NK-92 (cell line): Measurements from ENCODE around the gene DCC.

Source experiments
- DNase-seq: peaks from one replicate; lab custom pipeline; 2025; ENCODE audit not compliant: unreplicated experiment; lab: John Stamatoyannopoulos, UW

DCC gene

GRCh38 chr18:52999633-53000032 is 659.6 kb downstream of the DCC start:
- DNase-seq = no peak

GRCh38 chr18:53004798-53005197 is 664.8 kb downstream of the DCC start:
- no peak for DNase-seq

- DNase-seq = no peak
These were observed 678.8 kb downstream of the DCC start for GRCh38 chr18:53018791-53019190.

- DNase-seq = no peak
These were observed 685.2 kb downstream of the DCC start for GRCh38 chr18:53025247-53025646.

- no peak for DNase-seq
These were observed 688.6 kb downstream of the DCC start for GRCh38 chr18:53028565-53028964.

GRCh38 chr18:53033128-53033527 is 693.1 kb downstream of the DCC start:
- no peak for DNase-seq

DNA sequence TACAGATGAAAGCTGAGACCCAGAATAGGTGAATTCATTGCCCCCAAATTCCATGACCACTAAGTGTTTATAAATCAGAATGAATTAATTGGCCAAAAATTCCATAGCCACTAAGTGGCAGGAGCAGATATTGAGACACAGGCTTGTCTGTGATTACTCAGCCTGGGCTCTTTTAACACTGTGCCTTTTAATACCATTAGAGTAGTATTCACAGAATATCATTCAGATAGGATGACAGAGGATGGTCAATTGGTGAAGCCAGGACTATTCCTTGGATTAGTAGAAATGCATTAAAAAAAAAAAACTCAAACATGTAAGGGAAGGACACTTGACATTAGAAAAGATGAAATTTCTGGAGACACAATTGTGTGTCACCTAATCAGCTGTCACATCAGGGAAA is 698.6 kb downstream of the DCC start:
- DNase-seq = no peak

DNA sequence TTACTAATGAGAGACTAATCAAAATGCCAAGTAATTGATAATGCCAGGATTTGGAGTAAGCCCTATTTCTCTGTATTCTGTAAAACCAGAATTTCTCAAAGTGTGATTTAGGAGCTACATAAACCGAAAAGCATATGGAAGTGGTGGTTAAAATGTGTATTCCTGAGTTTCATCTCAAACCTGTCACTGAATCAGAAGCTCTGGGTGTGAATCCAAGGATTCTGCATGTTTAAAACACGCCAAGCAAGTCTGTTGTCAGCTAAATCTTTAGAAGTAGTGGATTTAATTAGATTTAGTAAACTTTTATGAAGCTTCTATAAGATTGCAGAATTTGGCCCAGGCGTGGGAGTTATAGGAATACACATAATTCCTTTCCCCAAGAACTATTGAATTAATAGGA is 700.3 kb downstream of the DCC start:
- DNase-seq = no peak

DNA sequence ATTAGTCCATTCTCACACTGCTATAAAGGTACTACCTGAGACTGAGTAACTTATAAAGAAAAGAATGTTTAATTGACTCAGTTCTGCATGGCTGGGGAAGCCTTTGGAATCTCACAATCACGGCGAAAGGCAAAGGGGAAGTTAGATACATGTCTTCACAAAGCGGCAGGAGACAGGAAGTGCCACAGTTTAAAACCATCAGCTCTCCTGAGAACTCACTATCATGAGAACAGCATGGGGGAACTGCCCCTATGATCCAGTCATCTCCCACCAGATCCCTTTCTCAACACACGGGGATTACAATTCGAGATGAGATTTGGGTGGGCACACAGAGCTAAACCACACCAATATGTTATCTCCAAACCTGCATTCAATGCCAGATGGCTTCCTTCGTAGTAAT is 716.1 kb downstream of the DCC start:
- no peak for DNase-seq

DNA sequence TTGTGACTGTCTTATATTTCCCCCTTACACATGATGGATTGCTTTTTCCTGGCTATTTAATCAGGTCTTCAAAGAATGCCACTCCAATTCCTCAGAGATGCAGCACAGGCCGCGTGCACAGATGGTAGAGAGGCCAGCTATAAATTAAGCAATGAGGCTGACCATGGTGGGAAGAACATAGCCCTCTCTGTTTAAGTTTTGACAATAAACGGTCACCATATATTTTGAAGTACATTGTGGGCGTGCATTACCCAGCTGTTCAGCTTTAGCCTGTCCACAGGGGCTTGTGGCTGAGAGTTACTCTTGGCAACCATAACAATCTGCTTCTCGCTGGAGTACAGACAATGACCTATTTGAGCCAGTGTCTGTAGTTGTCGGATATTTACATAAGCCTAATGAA is 730.8 kb downstream of the DCC start:
- DNase-seq = no peak

- no peak for DNase-seq
These were observed 740.7 kb downstream of the DCC start for GRCh38 chr18:53080687-53081086.

DNA sequence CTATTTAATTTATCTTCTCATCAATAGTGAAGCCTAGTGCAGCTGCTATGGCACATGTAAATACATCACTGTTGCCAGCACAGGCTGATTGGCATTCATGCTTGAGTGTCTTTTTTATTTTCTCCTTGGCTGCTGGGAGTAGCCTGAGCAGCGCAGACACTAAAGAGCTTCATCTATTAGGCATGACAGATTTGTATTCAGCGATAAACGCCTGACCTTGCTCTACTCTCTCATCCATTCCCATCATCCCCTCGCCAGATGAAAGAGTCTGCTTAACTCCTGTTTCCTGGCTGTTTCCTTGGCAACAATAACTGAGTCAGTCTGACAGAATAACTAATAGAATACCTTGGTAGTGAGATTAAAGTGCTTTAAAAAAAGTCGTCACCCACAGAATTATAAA is 753.6 kb downstream of the DCC start:
- no peak for DNase-seq

DNA sequence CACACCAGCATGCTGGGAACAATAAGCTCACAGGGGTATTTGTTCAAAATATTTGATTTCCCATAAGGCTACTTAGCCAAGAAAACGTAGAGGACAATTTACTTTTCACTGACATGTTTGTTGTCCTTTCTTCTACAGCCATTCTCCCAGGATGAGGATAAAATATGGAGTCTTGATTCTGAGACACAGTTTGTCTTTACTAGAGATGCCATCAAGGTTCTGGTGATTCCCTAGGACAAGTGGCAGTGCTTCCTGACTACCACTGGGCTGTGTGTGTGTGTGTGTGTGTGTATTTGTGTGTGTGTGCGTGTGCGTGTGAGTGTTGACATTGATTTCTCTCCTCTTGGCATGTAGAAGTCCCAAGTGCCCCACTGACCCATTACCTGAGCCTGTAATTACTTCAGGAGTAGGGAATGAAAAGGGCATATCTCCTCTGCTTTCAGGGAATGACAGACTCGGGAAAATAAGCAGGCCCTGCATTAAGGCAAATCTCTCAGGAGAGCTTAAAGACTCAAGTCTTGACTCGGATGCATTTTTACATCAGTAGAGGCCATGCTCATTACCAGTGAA is 761.6 kb downstream of the DCC start:
- no peak for DNase-seq

DNA sequence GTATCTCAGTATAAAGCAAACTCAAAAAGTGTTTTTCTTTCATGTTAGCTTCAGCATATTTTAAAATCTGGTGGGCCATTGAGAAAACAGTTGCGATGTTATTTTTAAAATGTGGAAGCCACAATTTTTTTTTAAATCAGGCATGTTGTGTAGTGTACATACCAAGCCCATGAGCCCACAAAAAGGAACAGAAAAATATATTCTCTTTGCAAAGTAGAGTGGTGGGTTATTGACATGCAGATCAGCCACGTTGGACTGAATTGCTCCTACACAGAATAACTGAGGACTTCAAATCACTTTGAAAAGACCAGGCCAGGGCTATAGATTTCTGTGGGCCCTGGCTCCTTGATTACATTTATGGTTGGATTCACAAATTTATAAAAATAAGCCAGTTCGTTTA is 774.4 kb downstream of the DCC start:
- no peak for DNase-seq

- no peak for DNase-seq
These were observed 776.0 kb downstream of the DCC start for GRCh38 chr18:53115876-53116585.

DNA sequence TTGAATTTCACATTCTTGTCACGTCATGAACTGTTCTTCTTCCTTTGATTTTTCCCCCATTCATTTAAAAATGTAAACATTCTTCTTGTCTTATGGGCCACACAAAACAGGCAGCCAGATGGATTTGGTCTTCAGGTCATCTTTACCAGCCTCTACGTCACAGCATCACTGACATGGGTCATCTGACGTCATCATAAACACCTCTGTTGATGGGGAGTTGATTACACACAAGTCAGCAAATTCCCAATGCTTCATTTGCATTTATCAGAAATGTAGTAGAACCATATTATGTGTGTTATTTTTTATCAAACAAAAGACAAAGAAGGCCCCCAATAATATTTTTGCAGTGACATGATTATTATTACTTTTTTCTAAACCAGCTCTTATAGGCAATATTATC is 777.9 kb downstream of the DCC start:
- no peak for DNase-seq

GRCh38 chr18:53126210-53126609 is 786.2 kb downstream of the DCC start:
- no peak for DNase-seq

DNA sequence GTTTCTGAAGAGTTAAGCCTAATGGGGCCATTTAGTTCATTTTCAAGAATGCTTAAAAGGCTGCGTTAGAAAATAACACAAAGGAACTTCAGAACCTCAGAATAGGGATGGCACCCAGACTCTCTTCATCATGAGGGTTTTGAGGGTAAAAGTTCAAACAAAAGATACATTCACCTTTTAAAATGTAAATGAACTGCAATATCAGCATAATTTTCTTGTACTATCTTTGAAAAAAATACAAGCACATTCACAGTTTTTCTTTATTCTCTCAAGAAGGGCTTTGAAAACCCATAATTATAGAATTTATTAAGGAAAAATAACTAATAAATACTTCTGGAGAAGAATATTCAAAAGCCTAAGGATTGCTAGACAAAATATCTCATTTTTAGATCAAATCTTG is 791.0 kb downstream of the DCC start:
- no peak for DNase-seq

GRCh38 chr18:53134711-53135110 is 794.7 kb downstream of the DCC start:
- no peak for DNase-seq

GRCh38 chr18:53135654-53136053 is 795.7 kb downstream of the DCC start:
- DNase-seq = no peak

DNA sequence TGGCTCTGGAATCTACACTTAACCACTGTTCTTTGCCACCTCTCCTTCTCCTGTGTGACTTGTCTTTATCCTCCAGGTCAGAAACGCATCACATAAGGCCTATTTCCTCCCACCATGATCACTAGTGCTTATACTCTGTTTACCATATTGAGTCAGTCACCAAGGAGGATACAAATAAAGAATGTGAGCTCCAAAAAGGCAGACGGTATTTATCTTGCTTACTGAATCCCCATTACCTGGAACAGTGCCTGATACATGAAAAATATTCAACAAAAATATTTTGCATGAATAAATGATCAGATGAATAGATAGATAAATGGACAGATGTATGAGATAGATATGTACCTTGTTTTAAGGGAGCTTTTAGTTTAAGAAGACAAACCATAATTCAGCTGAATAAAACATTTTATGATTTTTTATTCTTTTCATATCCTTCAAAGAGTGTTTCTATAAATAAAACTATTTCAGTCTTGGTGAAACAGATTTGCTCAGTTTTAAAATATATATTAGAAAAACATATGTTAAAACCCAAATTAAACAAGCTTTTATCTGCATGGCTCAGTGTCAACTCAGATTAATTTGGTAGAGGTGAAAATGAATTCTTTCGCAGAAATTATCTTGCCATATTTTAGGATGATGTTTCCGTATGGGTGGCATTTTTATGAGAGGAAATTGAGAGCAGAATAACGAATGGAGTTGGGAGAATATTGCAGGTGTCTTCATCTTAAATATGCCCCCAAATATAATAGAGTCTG is 799.9 kb downstream of the DCC start:
- no peak for DNase-seq

DNA sequence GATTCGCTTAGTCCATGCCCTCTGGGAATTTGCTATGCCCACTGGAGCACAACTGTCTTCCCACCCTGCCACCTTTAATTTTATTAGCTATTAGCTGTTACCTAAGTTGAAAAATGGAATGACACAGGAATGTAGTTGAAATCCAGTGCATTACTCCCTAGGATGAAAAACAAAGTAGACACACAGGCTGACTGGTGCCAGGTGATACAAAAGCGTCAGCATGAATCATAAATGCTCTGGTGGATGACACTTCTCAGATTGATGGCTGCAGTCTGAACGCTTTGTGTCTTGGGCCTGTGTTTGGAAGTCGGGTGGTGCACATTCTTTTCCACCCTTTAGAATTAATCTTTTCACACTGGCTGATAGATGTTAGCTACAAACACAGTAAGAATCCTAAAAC is 802.0 kb downstream of the DCC start:
- DNase-seq = no peak
